Osteocyte (in vitro differentiated cells): ENCODE measurements around the gene MEDAG. TPM values are rescaled to one million over a fixed set of nuclear protein-coding genes. Genes with fewer than 3 reads are reported as not detected.
A peak's percentile ranks its signal among the peaks of the same experiment; 100 is the strongest.

Experiments used
- DNase-seq: peaks from one replicate; pipeline ENCODE4 v3.0.0; 2021; ENCODE audit warnings: mixed read lengths; ENCODE audit not compliant: unreplicated experiment; ENCODE audit errors: extremely low spot score
- H3K27ac Mint-ChIP-seq: one replicate; pipeline ENCODE4 v1.8.0; 2021; ENCODE audit warnings: mild to moderate bottlenecking, mixed read lengths; ENCODE audit not compliant: unreplicated experiment
- H3K27me3 Mint-ChIP-seq: one replicate; pipeline ENCODE4 v1.8.0; 2021; ENCODE audit warnings: mixed read lengths; ENCODE audit not compliant: unreplicated experiment
- H3K36me3 Mint-ChIP-seq: one replicate; pipeline ENCODE4 v1.8.0; 2021; ENCODE audit warnings: mixed read lengths; ENCODE audit not compliant: unreplicated experiment
- H3K4me1 Mint-ChIP-seq: one replicate; pipeline ENCODE4 v1.8.0; 2021; ENCODE audit warnings: mixed read lengths; ENCODE audit not compliant: unreplicated experiment
- H3K4me3 Mint-ChIP-seq: one replicate; pipeline ENCODE4 v1.8.0; 2021; ENCODE audit warnings: mild to moderate bottlenecking, moderate library complexity, mixed read lengths; ENCODE audit not compliant: unreplicated experiment
- H3K9me3 Mint-ChIP-seq: one replicate; pipeline ENCODE4 v1.8.0; 2021; ENCODE audit warnings: mixed read lengths; ENCODE audit not compliant: unreplicated experiment
- CTCF ChIP-seq: fragments of 200-600 bp; sonication (generic); IDR thresholded peaks from 2 replicates; pipeline ENCODE4 v1.5.0; 2021; ENCODE audit warnings: antibody characterized with exemption, mild to moderate bottlenecking, moderate library complexity
- total RNA-seq: library from RNA; stranded (reverse); gene quantifications from 2 replicates; pipeline ENCODE4 v1.2.1, GENCODE V29; 2021

Gene MEDAG
- total RNA-seq, 1 donor from 2014 or later = 2.7 TPM

GRCh38 chr13:30898070-30898469, 8.0 kb upstream of the MEDAG start:
- peaks cover 58% of the 10 kb centered on the region for H3K4me1 Mint-ChIP-seq
- no peaks in the 10 kb centered on the region for H3K36me3 Mint-ChIP-seq
- H3K4me3 Mint-ChIP-seq = no peak overlapping the region
- peak overlapping the region; percentile 94 for H3K27ac Mint-ChIP-seq
- H3K9me3 Mint-ChIP-seq = no peaks in the 10 kb centered on the region
- DNase-seq = no peak
- H3K27me3 Mint-ChIP-seq = no peaks in the 10 kb centered on the region
- TF ChIP-seq CTCF = no peak

GRCh38 chr13:30898678-30899241, 7.3 kb upstream of the MEDAG start:
- H3K9me3 Mint-ChIP-seq = no peaks in the 10 kb centered on the region
- TF ChIP-seq CTCF = peak; percentile 31
- DNase-seq = no peak
- no peaks in the 10 kb centered on the region for H3K27me3 Mint-ChIP-seq
- H3K4me1 Mint-ChIP-seq = peaks cover 53% of the 10 kb centered on the region
- no peak overlapping the region for H3K4me3 Mint-ChIP-seq
- peak overlapping the region; percentile 94 for H3K27ac Mint-ChIP-seq
- H3K36me3 Mint-ChIP-seq = no peaks in the 10 kb centered on the region

GRCh38 chr13:30900436-30900835, 5.6 kb upstream of the MEDAG start:
- DNase-seq = no peak
- TF ChIP-seq CTCF = no peak
- Mint-ChIP-seq H3K9me3 (no peaks in the 10 kb centered on the region), H3K27ac (peak overlapping the region; percentile 94), H3K4me3 (no peak overlapping the region), H3K4me1 (peaks cover 55% of the 10 kb centered on the region), H3K27me3 (no peaks in the 10 kb centered on the region), H3K36me3 (no peaks in the 10 kb centered on the region)

- DNase-seq = no peak
- peak overlapping the region; percentile 94 for H3K27ac Mint-ChIP-seq
- peaks cover 53% of the 10 kb centered on the region for H3K4me1 Mint-ChIP-seq
- no peaks in the 10 kb centered on the region for H3K36me3 Mint-ChIP-seq
- TF ChIP-seq CTCF = no peak
- H3K4me3 Mint-ChIP-seq = no peak overlapping the region
- H3K9me3 Mint-ChIP-seq = no peaks in the 10 kb centered on the region
- no peaks in the 10 kb centered on the region for H3K27me3 Mint-ChIP-seq
Observed at GRCh38 chr13:30900952-30901749, 4.9 kb upstream of the MEDAG start.

GRCh38 chr13:30904043-30904442, 2.0 kb upstream of the MEDAG start:
- Mint-ChIP-seq H3K4me1 (peaks cover 55% of the 10 kb centered on the region), H3K27ac (no peak overlapping the region)

More at GRCh38 chr13:30904043-30904442, 2.0 kb upstream of the MEDAG start:
- no peaks in the 10 kb centered on the region for H3K9me3 Mint-ChIP-seq
- no peaks in the 10 kb centered on the region for H3K36me3 Mint-ChIP-seq
- no peak overlapping the region for H3K4me3 Mint-ChIP-seq
- TF ChIP-seq CTCF = no peak
- no peaks in the 10 kb centered on the region for H3K27me3 Mint-ChIP-seq
- DNase-seq = no peak
